IMR-90 (cell line): Measurements from ENCODE around the gene LMO1. TPM values are rescaled to one million over a fixed set of nuclear protein-coding genes. Genes with fewer than 3 reads are reported as not detected.

ENCODE experiments used
- ATAC-seq: fragments of 200-7000 bp; cut with Tn5 transposase; 2 replicates; pipeline ENCODE4 v1.9.1; 2020; ENCODE audit warnings: low read depth, mild to moderate bottlenecking, moderate library complexity
- BruUV-seq: library from RNA; stranded (reverse); fragments of 400-500 nt; replicated peaks from 2 replicates; lab custom pipeline; 2021; lab: Mats Ljungman, UMichigan
- CTCF ChIA-PET: fragments of 300-600 bp; formaldehyde crosslinking; extraction: SDS; loops from one replicate; lab custom pipeline; 2021; ENCODE audit warnings: antibody characterized with exemption; lab: Yijun Ruan, JAX
- POLR2A ChIA-PET: fragments of 300-600 bp; sonication (Branson Sonifier 250); formaldehyde crosslinking; loops from one replicate; lab custom pipeline; 2022; ENCODE audit warnings: antibody characterized with exemption; ENCODE audit not compliant: unreplicated experiment; lab: Charles Lee
- DNase-seq: peaks from one replicate; pipeline ENCODE4 v3.0.0; 2013
- H2AFZ ChIP-seq: replicated peaks from 2 replicates; pipeline ENCODE3; 2013; ENCODE audit warnings: low read length, mild to moderate bottlenecking; ENCODE audit not compliant: poor library complexity
- H2AK5ac ChIP-seq: 2 replicates; pipeline ENCODE4 v1.6.1; 2013; ENCODE audit warnings: low read depth, low read length, inconsistent platforms
- H2AK9ac ChIP-seq: replicated peaks from 2 replicates; pipeline ENCODE3; 2013; ENCODE audit warnings: mild to moderate bottlenecking, low read depth, low read length, moderate library complexity; ENCODE audit not compliant: poor library complexity
- H2BK120ac ChIP-seq: 2 replicates; pipeline ENCODE4 v1.6.1; 2013; ENCODE audit warnings: low read depth, low read length, inconsistent platforms
- H2BK15ac ChIP-seq: 3 replicates; pipeline ENCODE4 v1.6.1; 2013; ENCODE audit warnings: low read depth, low read length, inconsistent platforms
- H2BK20ac ChIP-seq: 2 replicates; pipeline ENCODE4 v1.6.1; 2013; ENCODE audit warnings: low read depth, mild to moderate bottlenecking, inconsistent platforms, low read length, moderate library complexity
- H2BK5ac ChIP-seq: 2 replicates; pipeline ENCODE4 v1.6.1; 2013; ENCODE audit warnings: mild to moderate bottlenecking, low read depth, low read length, inconsistent platforms; ENCODE audit not compliant: poor library complexity, severe bottlenecking
- H3K14ac ChIP-seq: replicated peaks from 2 replicates; pipeline ENCODE4 v1.6.1; 2013; ENCODE audit warnings: low read depth, low read length, inconsistent platforms
- H3K18ac ChIP-seq: 2 replicates; pipeline ENCODE4 v1.6.1; 2013; ENCODE audit warnings: low read depth, low read length, control low read depth
- H3K23ac ChIP-seq: 2 replicates; pipeline ENCODE4 v1.6.1; 2013; ENCODE audit warnings: low read depth, low read length, inconsistent platforms
- H3K27ac ChIP-seq: 2 replicates; pipeline ENCODE4 v1.5.1; 2013; ENCODE audit warnings: mild to moderate bottlenecking, control low read depth, low read length; ENCODE audit not compliant: insufficient read depth
- H3K27me3 ChIP-seq: 2 replicates; pipeline ENCODE4 v1.6.1; 2013; ENCODE audit warnings: low read length; ENCODE audit not compliant: control insufficient read depth, insufficient read depth
- H3K36me3 ChIP-seq: 2 replicates; pipeline ENCODE4 v1.6.1; 2013; ENCODE audit warnings: low read length, mixed read lengths; ENCODE audit not compliant: control insufficient read depth, insufficient read depth
- H3K4ac ChIP-seq: 2 replicates; pipeline ENCODE4 v1.6.1; 2013; ENCODE audit warnings: low read depth, low read length, inconsistent platforms
- H3K4me1 ChIP-seq: 2 replicates; pipeline ENCODE4 v1.6.1; 2013; ENCODE audit warnings: low read length, mixed read lengths; ENCODE audit not compliant: control insufficient read depth, insufficient read depth
- H3K4me2 ChIP-seq: 2 replicates; pipeline ENCODE4 v1.6.1; 2013; ENCODE audit warnings: low read depth, mild to moderate bottlenecking, control low read depth, low read length, moderate library complexity
- H3K4me3 ChIP-seq: 2 replicates; pipeline ENCODE4 v1.5.1; 2013; ENCODE audit warnings: low read depth, mild to moderate bottlenecking, control low read depth, low read length, moderate library complexity; ENCODE audit not compliant: insufficient read depth
- H3K56ac ChIP-seq: 2 replicates; pipeline ENCODE4 v1.6.1; 2013; ENCODE audit warnings: low read length, inconsistent platforms; ENCODE audit not compliant: insufficient read depth; ENCODE audit errors: extremely low read depth
- H3K79me1 ChIP-seq, 2 experiments: 2 replicates each; pipeline ENCODE4 v1.6.1; 2013; ENCODE audit warnings: low read length in 2 of 2, inconsistent platforms in 1 of 2, low read depth in 1 of 2
- H3K9ac ChIP-seq: 2 replicates; pipeline ENCODE4 v1.6.1; 2013; ENCODE audit warnings: low read depth, low read length, control low read depth
- H3K9me1 ChIP-seq: 2 replicates; pipeline ENCODE4 v1.6.1; 2013; ENCODE audit warnings: low read length, inconsistent platforms; ENCODE audit not compliant: insufficient read depth
- H3K9me3 ChIP-seq: 2 replicates; pipeline ENCODE4 v1.6.1; 2013; ENCODE audit warnings: low read length; ENCODE audit not compliant: control insufficient read depth, insufficient read depth
- H4K20me1 ChIP-seq: 2 replicates; pipeline ENCODE4 v1.6.1; 2013; ENCODE audit warnings: low read length, inconsistent platforms; ENCODE audit not compliant: insufficient read depth
- H4K5ac ChIP-seq: 2 replicates; pipeline ENCODE4 v1.6.1; 2013; ENCODE audit warnings: mild to moderate bottlenecking, low read depth, low read length, control low read depth
- H4K8ac ChIP-seq, 2 experiments: 2 replicates each; pipeline ENCODE4 v1.6.1; 2013; ENCODE audit warnings: low read depth in 2 of 2, low read length in 2 of 2, control low read depth in 1 of 2, inconsistent platforms in 1 of 2
- H4K91ac ChIP-seq: 2 replicates; pipeline ENCODE4 v1.6.1; 2013; ENCODE audit warnings: low read depth, low read length, inconsistent platforms; ENCODE audit not compliant: insufficient read depth
- BHLHE40 ChIP-seq: fragments of 150-350 bp; IDR thresholded peaks from 2 replicates; pipeline ENCODE4 v1.6.1; 2016; ENCODE audit warnings: mild to moderate bottlenecking, low read depth, low read length
- CHD1 ChIP-seq: IDR thresholded peaks from 2 replicates; pipeline ENCODE4 v1.6.1; 2012; ENCODE audit warnings: low read depth, low read length, improper control_type of control experiment
- CTCF ChIP-seq: conservative IDR thresholded peaks from 2 replicates; pipeline ENCODE4 v1.5.1; 2012; ENCODE audit warnings: mild to moderate bottlenecking, low read depth, low read length, improper control_type of control experiment
- FOS ChIP-seq: fragments of 150-350 bp; IDR thresholded peaks from 2 replicates; pipeline ENCODE4 v1.6.1; 2016; ENCODE audit warnings: low read depth, low read length
- MAFK ChIP-seq: IDR thresholded peaks from 2 replicates; pipeline ENCODE4 v1.6.1; 2012; ENCODE audit warnings: low read depth, low read length, improper control_type of control experiment
- MAZ ChIP-seq: IDR thresholded peaks from 2 replicates; pipeline ENCODE4 v1.6.1; 2012; ENCODE audit warnings: low read depth, mild to moderate bottlenecking, low read length, improper control_type of control experiment, moderate library complexity, borderline replicate concordance
- POLR2A ChIP-seq: IDR thresholded peaks from 2 replicates; pipeline ENCODE4 v1.6.1; 2012; ENCODE audit warnings: mild to moderate bottlenecking, low read depth, low read length
- RAD21 ChIP-seq: IDR thresholded peaks from 2 replicates; pipeline ENCODE4 v1.6.1; 2012; ENCODE audit warnings: low read length, improper control_type of control experiment
- RCOR1 ChIP-seq: IDR thresholded peaks from 2 replicates; pipeline ENCODE4 v1.6.1; 2012; ENCODE audit warnings: mild to moderate bottlenecking, low read length, improper control_type of control experiment; ENCODE audit not compliant: insufficient replicate concordance
- RFX5 ChIP-seq: IDR thresholded peaks from 2 replicates; pipeline ENCODE4 v1.8.0; 2012; ENCODE audit warnings: low read depth, mild to moderate bottlenecking, low read length, moderate library complexity
- SMC3 ChIP-seq: fragments of 150-350 bp; IDR thresholded peaks from 2 replicates; pipeline ENCODE4 v1.6.1; 2016; ENCODE audit warnings: low read depth, mild to moderate bottlenecking, antibody characterized with exemption, low read length, moderate library complexity
- USF2 ChIP-seq: fragments of 150-350 bp; IDR thresholded peaks from 2 replicates; pipeline ENCODE4 v1.6.1; 2017; ENCODE audit warnings: mild to moderate bottlenecking, antibody characterized with exemption, low read length, low read depth
- WGBS, 2 experiments: methylation state at CpG; one replicate each; pipeline versions ENCODE4 v1.1.5 to v1.1.7; 2013; ENCODE audit warnings: missing lambda C conversion rate in 2 of 2; ENCODE audit not compliant: insufficient read length in 1 of 2; ENCODE audit errors: extremely low coverage in 2 of 2; 5-methylcytosine and 5-hydroxymethylcytosine counted together
- dilution Hi-C: fragments of 300-500 bp; cut with HindIII; formaldehyde crosslinking; loops from one replicate; pipeline ENCODE4 v1.14.3; 2018; ENCODE audit warnings: low sequenced_read_pairs; ENCODE audit not compliant: unreplicated experiment
- in situ Hi-C: fragments of 300-500 bp; cut with MboI; formaldehyde crosslinking; loops from 3 replicates; pipeline ENCODE4 v1.14.3; 2019; ENCODE audit warnings: low sequenced_read_pairs, inconsistent platforms, mixed read lengths
- intact Hi-C: fragments of 100-400 bp; cut with micrococcal nuclease; formaldehyde crosslinking; loops from 2 replicates; pipeline ENCODE4 v1.10.0; 2022
- polyA plus RNA-seq, 3 experiments: library from polyadenylated mRNA; depleted of rRNA; stranded (reverse); fragments of >200 nt; gene quantifications; 2 replicates each; pipeline ENCODE4 v1.2.3, GENCODE V29; 2012; ENCODE audit warnings: low replicate concordance in 1 of 3
- total RNA-seq: library from RNA; depleted of rRNA; stranded (reverse); fragments of >200 nt; gene quantifications from 2 replicates; pipeline ENCODE4 v1.2.3, GENCODE V29; 2012

LMO1 gene
- total and polyA plus RNA-seq, 2 of the 4 experiments (the other 2 are of a cell fraction), result not detected

DNA sequence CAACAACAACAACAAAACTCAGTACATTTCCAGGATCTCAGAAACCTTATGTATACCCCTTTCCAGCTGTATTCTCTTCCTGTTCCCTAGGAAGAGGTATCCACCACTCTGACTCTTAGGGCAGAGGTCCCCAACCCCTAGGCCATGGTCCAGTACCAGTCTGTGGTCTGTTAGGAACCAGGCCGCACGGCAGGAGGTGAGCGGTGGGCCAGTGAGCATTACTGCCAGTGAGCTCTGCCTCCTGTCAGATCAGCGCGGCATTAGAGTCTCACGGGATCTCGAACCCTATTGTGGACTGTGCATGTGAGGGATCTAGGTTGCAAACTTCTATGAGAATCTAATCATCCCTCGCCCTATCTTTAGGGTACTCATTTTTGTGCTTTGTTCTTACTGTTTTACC, 43.9 kb upstream of the LMO1 start:
- POLR2A ChIA-PET, result no interaction called here
- Histone ChIP-seq H3K27ac (no peak overlapping the region), H3K27me3 (peaks cover 5% of the 10 kb centered on the region; the same call in 1 of the 2 replicates), H3K9me1 (no peaks in the 10 kb centered on the region), H3K9ac (no peak overlapping the region), H3K23ac (no peak overlapping the region), H2BK5ac (no peak overlapping the region), H2AFZ (no peak overlapping the region), H4K8ac (no peak overlapping the region), H2AK5ac (no peak overlapping the region), H3K79me1 (no peaks in the 10 kb centered on the region), H2BK20ac (no peak overlapping the region), H3K9me3 (no peaks in the 10 kb centered on the region), H4K91ac (no peak overlapping the region), H3K4me3 (no peak overlapping the region), H2AK9ac (no peak overlapping the region), H3K36me3 (no peaks in the 10 kb centered on the region), H3K18ac (no peak overlapping the region), H3K4me1 (no peaks in the 10 kb centered on the region), H3K4me2 (no peak overlapping the region), H2BK15ac (no peak overlapping the region), H2BK120ac (no peak overlapping the region), H3K56ac (no peak overlapping the region), H3K4ac (no peak overlapping the region), H4K20me1 (no peaks in the 10 kb centered on the region), H3K14ac (no peak overlapping the region), H4K5ac (no peak overlapping the region)
- dilution Hi-C loops (no loop called here), in situ Hi-C loops (no loop called here), intact Hi-C loops (no loop called here)
- no peak for ATAC-seq
- DNase-seq, result no peak
- CTCF ChIA-PET, result no interaction called here
- no peak for TF ChIP-seq USF2
- TF ChIP-seq SMC3, result no peak
- TF ChIP-seq POLR2A, result no peak
- TF ChIP-seq CTCF, result no peak
- no peak for TF ChIP-seq FOS
- TF ChIP-seq CHD1, result no peak
- no peak for TF ChIP-seq BHLHE40
- TF ChIP-seq MAFK, result no peak
- no peak for TF ChIP-seq RCOR1
- TF ChIP-seq RFX5, result no peak
- no peak for TF ChIP-seq RAD21
- no peak for TF ChIP-seq MAZ
- WGBS, 2 experiments, result no CpG with 5 or more reads among the region's 8 CpGs
- no TSS peak for BruUV-seq
